Activated CD4-positive, alpha-beta memory T cell treated with anti-CD3 and anti-CD28 coated beads, Interleukin-2, amount 10 ng/mL, durations not matched to agents 7 days and 5 days (primary cell): ENCODE data around the gene CTSL. TPM values are rescaled to one million over a fixed set of nuclear protein-coding genes. Genes with fewer than 3 reads are reported as not detected.

Source experiments
- CTCF ChIA-PET: fragments of 350-600 bp; sonication (Branson Sonifier 250); formaldehyde crosslinking; loops from one replicate; lab custom pipeline; 2021; ENCODE audit warnings: antibody characterized with exemption, inconsistent platforms; lab: Charles Lee
- POLR2A ChIA-PET: fragments of 350-600 bp; sonication (Branson Sonifier 250); formaldehyde crosslinking; loops from one replicate; lab custom pipeline; 2021; ENCODE audit warnings: antibody characterized with exemption; lab: Charles Lee
- DNase-seq: peaks from one replicate; pipeline ENCODE4 v3.0.0-alpha.2; 2020
- H3K27ac Mint-ChIP-seq: one replicate; pipeline ENCODE4 v1.8.0; 2021; ENCODE audit warnings: mild to moderate bottlenecking, mixed read lengths
- H3K27me3 Mint-ChIP-seq: one replicate; pipeline ENCODE4 v1.8.0; 2021; ENCODE audit warnings: mixed read lengths
- H3K36me3 Mint-ChIP-seq: one replicate; pipeline ENCODE4 v1.8.0; 2021; ENCODE audit warnings: low read depth, mixed read lengths
- H3K4me1 Mint-ChIP-seq: one replicate; pipeline ENCODE4 v1.8.0; 2021; ENCODE audit warnings: mixed read lengths
- H3K4me3 Mint-ChIP-seq: one replicate; pipeline ENCODE4 v1.8.0; 2021; ENCODE audit warnings: mild to moderate bottlenecking, mixed read lengths
- H3K9me3 Mint-ChIP-seq: one replicate; pipeline ENCODE4 v1.8.0; 2021; ENCODE audit warnings: mixed read lengths
- total RNA-seq, 2 experiments: library from RNA; stranded (reverse); gene quantifications; one replicate each; pipeline ENCODE4 v1.2.3, GENCODE V29; 2021

Gene CTSL
- total RNA-seq, 2 experiments from 2014 or later: 12.1 to 12.9 TPM

GRCh38 chr9:87704342-87704741, 21.6 kb upstream of the CTSL start:
- Mint-ChIP-seq H3K4me1 (peaks cover 20% of the 10 kb centered on the region), H3K4me3 (no peak overlapping the region), H3K27me3 (peaks cover 22% of the 10 kb centered on the region), H3K36me3 (no peaks in the 10 kb centered on the region), H3K27ac (no peak overlapping the region), H3K9me3 (no peaks in the 10 kb centered on the region)
- POLR2A ChIA-PET: no interaction called here
- CTCF ChIA-PET: no interaction called here
- no peak for DNase-seq

GRCh38 chr9:87706066-87706739, 19.7 kb upstream of the CTSL start:
- peaks cover 32% of the 10 kb centered on the region for H3K4me1 Mint-ChIP-seq
- no peaks in the 10 kb centered on the region for H3K36me3 Mint-ChIP-seq
- no peak for DNase-seq
- no peak overlapping the region for H3K27ac Mint-ChIP-seq
- no peaks in the 10 kb centered on the region for H3K9me3 Mint-ChIP-seq
- peaks cover 19% of the 10 kb centered on the region for H3K27me3 Mint-ChIP-seq
- POLR2A ChIA-PET: no interaction called here
- no peak overlapping the region for H3K4me3 Mint-ChIP-seq
- CTCF ChIA-PET: no interaction called here

GRCh38 chr9:87707805-87708506, 18.0 kb upstream of the CTSL start:
- no peak for DNase-seq
- no peak overlapping the region for H3K27ac Mint-ChIP-seq
- peaks cover 1% of the 10 kb centered on the region for H3K9me3 Mint-ChIP-seq
- H3K4me1 Mint-ChIP-seq: peaks cover 40% of the 10 kb centered on the region
- H3K36me3 Mint-ChIP-seq: peaks cover 3% of the 10 kb centered on the region
- POLR2A ChIA-PET: no interaction called here
- peaks cover 20% of the 10 kb centered on the region for H3K27me3 Mint-ChIP-seq
- CTCF ChIA-PET: no interaction called here
- H3K4me3 Mint-ChIP-seq: no peak overlapping the region

GRCh38 chr9:87708546-87708945, 17.4 kb upstream of the CTSL start:
- POLR2A ChIA-PET: interaction anchor here (0.9 to 2.2 kb wide), 2 partner anchors 17 to 84 kb away, joined by 3 to 8 read pairs; no protein-coding TSS in a partner anchor

GRCh38 chr9:87708986-87709728, 16.8 kb upstream of the CTSL start:
- H3K36me3 Mint-ChIP-seq: peaks cover 6% of the 10 kb centered on the region
- peak overlapping the region; percentile 31 for H3K4me3 Mint-ChIP-seq
- H3K4me1 Mint-ChIP-seq: peaks cover 52% of the 10 kb centered on the region
- H3K27ac Mint-ChIP-seq: peak overlapping the region; percentile 23
- peaks cover 4% of the 10 kb centered on the region for H3K9me3 Mint-ChIP-seq
- peaks cover 23% of the 10 kb centered on the region for H3K27me3 Mint-ChIP-seq
- peak; percentile 31 for DNase-seq
- POLR2A ChIA-PET: interaction anchor here (0.7 to 2.2 kb wide), 3 partner anchors 16 to 1303 kb away, joined by 3 to 8 read pairs (median 6); no protein-coding TSS in a partner anchor
- CTCF ChIA-PET: interaction anchor here (1.2 kb wide), 1 partner anchor 17 kb away, joined by 4 read pairs; the partner anchor contains the start of gene CTSL

More at GRCh38 chr9:87708546-87708945, 17.4 kb upstream of the CTSL start:
- Mint-ChIP-seq H3K4me1 (peaks cover 46% of the 10 kb centered on the region), H3K9me3 (peaks cover 4% of the 10 kb centered on the region), H3K36me3 (peaks cover 6% of the 10 kb centered on the region), H3K27ac (peak overlapping the region; percentile 23), H3K27me3 (peaks cover 23% of the 10 kb centered on the region), H3K4me3 (peak overlapping the region; percentile 31)
- DNase-seq: no peak
- CTCF ChIA-PET: interaction anchor here (1.2 kb wide), 1 partner anchor 17 kb away, joined by 4 read pairs; the partner anchor contains the start of gene CTSL

GRCh38 chr9:87710443-87710842, 15.5 kb upstream of the CTSL start:
- H3K4me3 Mint-ChIP-seq: no peak overlapping the region
- H3K36me3 Mint-ChIP-seq: peaks cover 6% of the 10 kb centered on the region
- peaks cover 59% of the 10 kb centered on the region for H3K4me1 Mint-ChIP-seq
- ChIA-PET CTCF (no interaction called here), POLR2A (interaction anchor here (2.2 kb wide), 1 partner anchor 82 kb away, joined by 8 read pairs; no protein-coding TSS in a partner anchor)
- peaks cover 4% of the 10 kb centered on the region for H3K9me3 Mint-ChIP-seq
- DNase-seq: no peak
- H3K27me3 Mint-ChIP-seq: peaks cover 25% of the 10 kb centered on the region
- H3K27ac Mint-ChIP-seq: no peak overlapping the region

- Mint-ChIP-seq H3K4me1 (peaks cover 60% of the 10 kb centered on the region), H3K36me3 (peaks cover 6% of the 10 kb centered on the region), H3K27me3 (peaks cover 23% of the 10 kb centered on the region), H3K4me3 (no peak overlapping the region), H3K27ac (no peak overlapping the region), H3K9me3 (peaks cover 4% of the 10 kb centered on the region)
- POLR2A ChIA-PET: no interaction called here
- no peak for DNase-seq
- CTCF ChIA-PET: interaction anchor here (0.6 kb wide), 1 partner anchor 1350 kb away, joined by 3 read pairs; no protein-coding TSS in a partner anchor
Measured at GRCh38 chr9:87711857-87712800, 13.8 kb upstream of the CTSL start.

- Mint-ChIP-seq H3K4me3 (peak overlapping the region; percentile 33), H3K9me3 (peaks cover 4% of the 10 kb centered on the region), H3K36me3 (peaks cover 6% of the 10 kb centered on the region), H3K27ac (peak overlapping the region; percentile 82), H3K27me3 (peaks cover 19% of the 10 kb centered on the region), H3K4me1 (peaks cover 58% of the 10 kb centered on the region)
- ChIA-PET POLR2A (no interaction called here), CTCF (no interaction called here)
- no peak for DNase-seq
Measured at GRCh38 chr9:87712801-87713277, 13.1 kb upstream of the CTSL start.

- Mint-ChIP-seq H3K4me1 (peaks cover 54% of the 10 kb centered on the region), H3K27ac (peak overlapping the region; percentile 82), H3K4me3 (peak overlapping the region; percentile 50), H3K9me3 (peaks cover 4% of the 10 kb centered on the region), H3K27me3 (peaks cover 18% of the 10 kb centered on the region), H3K36me3 (peaks cover 6% of the 10 kb centered on the region)
- peak; percentile 75 for DNase-seq
- ChIA-PET POLR2A (interaction anchor here (0.9 to 1.4 kb wide), 3 partner anchors 21 to 261 kb away, joined by 3 to 4 read pairs (median 3); partner anchors contain the start of gene CDK20), CTCF (interaction anchor here (1.2 to 1.4 kb wide), 2 partner anchors 28 to 31 kb away, joined by 3 to 4 read pairs; no protein-coding TSS in a partner anchor)
Measured at GRCh38 chr9:87713278-87713987, 12.5 kb upstream of the CTSL start.

GRCh38 chr9:87713988-87714330, 12.0 kb upstream of the CTSL start:
- H3K4me1 Mint-ChIP-seq: peaks cover 49% of the 10 kb centered on the region
- H3K9me3 Mint-ChIP-seq: peaks cover 4% of the 10 kb centered on the region
- H3K4me3 Mint-ChIP-seq: no peak overlapping the region
- H3K27ac Mint-ChIP-seq: peak overlapping the region; percentile 82
- POLR2A ChIA-PET: interaction anchor here (0.9 to 1.4 kb wide), 3 partner anchors 20 to 261 kb away, joined by 3 to 4 read pairs (median 3); partner anchors contain the start of gene CDK20
- peaks cover 19% of the 10 kb centered on the region for H3K27me3 Mint-ChIP-seq
- peaks cover 6% of the 10 kb centered on the region for H3K36me3 Mint-ChIP-seq
- DNase-seq: no peak
- CTCF ChIA-PET: interaction anchor here (1.2 to 1.4 kb wide), 3 partner anchors 29 to 80 kb away, joined by 3 to 4 read pairs (median 3); no protein-coding TSS in a partner anchor

- CTCF ChIA-PET: interaction anchor here (1.4 kb wide), 2 partner anchors 29 to 79 kb away, joined by 3 to 4 read pairs; no protein-coding TSS in a partner anchor
- H3K27ac Mint-ChIP-seq: no peak overlapping the region
- POLR2A ChIA-PET: interaction anchor here (1.4 kb wide), 1 partner anchor 260 kb away, joined by 4 read pairs; the partner anchor contains the start of gene CDK20
Measured at GRCh38 chr9:87714819-87715218, 11.1 kb upstream of the CTSL start.

More at GRCh38 chr9:87714819-87715218, 11.1 kb upstream of the CTSL start:
- H3K36me3 Mint-ChIP-seq: peaks cover 6% of the 10 kb centered on the region
- peaks cover 40% of the 10 kb centered on the region for H3K4me1 Mint-ChIP-seq
- H3K9me3 Mint-ChIP-seq: peaks cover 4% of the 10 kb centered on the region
- DNase-seq: no peak
- peaks cover 19% of the 10 kb centered on the region for H3K27me3 Mint-ChIP-seq
- no peak overlapping the region for H3K4me3 Mint-ChIP-seq
